Epithelial cell of proximal tubule (primary cell): ENCODE data around the gene PFN3. TPM values are rescaled to one million over a fixed set of nuclear protein-coding genes. Genes with fewer than 3 reads are reported as not detected.

Experiments
- DNase-seq: peaks from one replicate; pipeline ENCODE4 v3.0.0-alpha.2; 2011; ENCODE audit warnings: low read depth
- H3K4me3 ChIP-seq: 2 replicates; pipeline ENCODE4 v1.5.1; 2011; ENCODE audit warnings: low read depth, mild to moderate bottlenecking, low read length
- total RNA-seq: library from RNA; depleted of rRNA; stranded (reverse); fragments of >200 nt; gene quantifications from 2 replicates; pipeline ENCODE4 v1.2.3, GENCODE V29; 2015
- TF ChIP-seq, protein P1 (sequence below): conservative IDR thresholded peaks from 2 replicates; pipeline ENCODE4 v1.5.1; 2012; ENCODE audit warnings: low read depth, mild to moderate bottlenecking, low read length

PFN3 gene
- total RNA-seq, 1 donor from 2014 or later = not detected

DNA sequence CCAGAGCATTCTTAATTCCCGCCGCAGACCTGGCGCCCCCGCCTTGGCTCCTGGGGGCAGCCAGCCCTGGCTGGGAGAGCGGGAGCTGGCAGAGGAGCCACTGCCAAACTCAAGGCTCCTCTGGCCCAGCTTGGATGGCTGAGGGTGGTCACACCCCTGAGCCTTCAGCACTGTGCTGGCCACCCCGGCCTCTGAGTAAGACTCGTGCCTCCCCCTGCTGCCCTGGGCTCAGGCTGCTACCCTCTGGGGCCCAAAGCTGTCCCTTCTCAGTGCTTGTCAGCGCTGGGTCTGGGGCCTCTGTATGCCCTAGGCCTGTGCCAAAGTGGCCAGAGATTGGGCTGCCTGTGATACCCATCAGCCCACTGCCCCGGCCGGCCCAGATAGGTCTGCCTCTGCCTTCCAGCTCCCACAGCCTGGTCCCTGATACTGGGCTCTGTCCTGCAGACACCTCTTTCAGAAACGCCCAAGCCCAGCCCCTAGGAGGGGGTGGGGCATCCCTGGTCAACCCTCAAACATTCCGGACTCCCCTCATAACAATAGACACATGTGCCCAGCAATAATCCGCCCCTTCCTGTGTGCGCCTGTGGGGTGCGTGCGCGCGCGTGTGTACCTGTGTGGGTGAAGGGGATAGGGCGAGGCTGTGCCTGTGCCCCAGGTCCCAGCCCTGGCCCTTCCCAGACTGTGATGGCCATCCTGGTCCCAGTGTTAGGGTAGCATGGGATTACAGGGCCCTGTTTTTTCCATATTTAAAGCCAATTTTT, 41.8 kb upstream of the PFN3 start:
- no peak overlapping the region for H3K4me3 ChIP-seq
- DNase-seq = no peak
- TF ChIP-seq, protein P1, sequence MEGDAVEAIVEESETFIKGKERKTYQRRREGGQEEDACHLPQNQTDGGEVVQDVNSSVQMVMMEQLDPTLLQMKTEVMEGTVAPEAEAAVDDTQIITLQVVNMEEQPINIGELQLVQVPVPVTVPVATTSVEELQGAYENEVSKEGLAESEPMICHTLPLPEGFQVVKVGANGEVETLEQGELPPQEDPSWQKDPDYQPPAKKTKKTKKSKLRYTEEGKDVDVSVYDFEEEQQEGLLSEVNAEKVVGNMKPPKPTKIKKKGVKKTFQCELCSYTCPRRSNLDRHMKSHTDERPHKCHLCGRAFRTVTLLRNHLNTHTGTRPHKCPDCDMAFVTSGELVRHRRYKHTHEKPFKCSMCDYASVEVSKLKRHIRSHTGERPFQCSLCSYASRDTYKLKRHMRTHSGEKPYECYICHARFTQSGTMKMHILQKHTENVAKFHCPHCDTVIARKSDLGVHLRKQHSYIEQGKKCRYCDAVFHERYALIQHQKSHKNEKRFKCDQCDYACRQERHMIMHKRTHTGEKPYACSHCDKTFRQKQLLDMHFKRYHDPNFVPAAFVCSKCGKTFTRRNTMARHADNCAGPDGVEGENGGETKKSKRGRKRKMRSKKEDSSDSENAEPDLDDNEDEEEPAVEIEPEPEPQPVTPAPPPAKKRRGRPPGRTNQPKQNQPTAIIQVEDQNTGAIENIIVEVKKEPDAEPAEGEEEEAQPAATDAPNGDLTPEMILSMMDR = no peak

DNA sequence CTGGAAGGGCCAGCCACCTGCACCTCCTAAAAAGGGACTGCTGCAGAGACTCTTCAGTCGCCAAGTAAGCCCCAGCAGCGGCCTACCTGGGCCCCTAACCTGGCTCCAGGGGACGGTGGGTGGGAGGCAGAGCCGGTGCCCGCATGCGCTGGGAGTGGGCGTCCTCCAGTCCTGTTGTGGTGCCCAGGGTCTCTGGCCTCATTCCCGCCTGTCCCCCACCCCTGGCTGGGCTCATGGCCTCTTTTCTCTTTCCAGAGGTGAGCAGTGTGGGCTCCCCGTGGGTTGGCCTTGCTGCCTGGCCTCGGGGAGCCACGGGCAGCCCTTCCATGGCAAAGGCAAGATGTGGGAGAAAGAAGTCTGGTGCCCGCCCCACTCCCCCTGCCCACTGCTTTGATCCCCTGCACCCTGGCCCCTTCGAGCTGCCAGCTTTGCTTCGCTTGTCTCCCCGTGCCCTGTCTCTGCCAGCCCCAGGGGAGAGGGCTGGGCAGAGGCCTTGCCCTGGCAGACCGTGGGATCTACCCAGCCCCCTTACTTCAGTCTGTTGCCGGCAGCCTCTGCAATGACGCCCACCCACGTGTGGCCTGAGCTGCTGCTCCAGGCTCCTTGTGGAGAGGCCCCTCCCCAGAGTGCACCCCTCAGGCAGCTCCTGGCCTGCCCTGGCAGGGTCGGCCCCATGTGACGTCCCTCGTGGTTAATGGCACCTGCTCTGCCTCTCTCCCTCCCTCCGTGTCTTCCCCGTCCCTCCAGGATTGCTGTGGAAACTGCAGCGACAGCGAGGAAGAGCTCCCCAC, 40.7 kb upstream of the PFN3 start:
- DNase-seq = no peak
- no peak overlapping the region for H3K4me3 ChIP-seq
- TF ChIP-seq, protein P1 = no peak

DNA sequence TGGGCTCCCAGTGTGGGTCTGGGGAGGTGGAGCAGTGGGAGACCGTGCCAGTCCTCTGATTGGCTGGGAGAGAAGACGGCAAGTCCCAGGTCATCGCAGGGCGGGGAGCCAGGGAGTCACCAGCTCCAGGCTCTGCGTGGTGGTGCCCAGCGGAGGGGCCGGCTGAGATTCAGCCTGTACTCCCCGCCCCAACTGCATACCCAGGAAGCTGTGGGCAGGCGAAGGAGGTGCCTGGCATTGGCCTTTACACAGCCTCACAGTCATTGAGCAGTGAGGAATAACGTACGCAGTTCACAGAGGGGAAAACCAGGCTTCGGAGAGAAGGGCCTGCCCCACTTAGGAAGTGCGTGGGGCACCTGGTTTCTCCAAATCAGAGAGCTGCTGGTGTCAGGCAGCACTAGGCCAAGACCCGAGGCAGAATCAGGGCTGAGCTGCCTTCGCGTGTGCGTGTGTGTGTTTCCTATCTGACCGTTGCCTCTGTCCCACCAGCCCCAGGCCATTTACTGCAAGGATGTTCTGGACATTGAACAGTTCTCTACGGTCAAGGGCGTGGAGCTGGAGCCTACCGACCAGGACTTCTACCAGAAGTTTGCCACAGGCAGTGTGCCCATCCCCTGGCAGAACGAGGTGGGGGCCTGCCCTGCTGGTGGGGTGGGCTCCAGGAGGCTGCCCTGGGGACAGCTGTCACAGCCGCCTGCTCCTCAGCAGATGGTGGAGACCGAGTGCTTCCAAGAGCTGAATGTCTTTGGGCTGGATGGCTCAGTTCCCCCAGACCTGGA, 39.9 kb upstream of the PFN3 start:
- TF ChIP-seq, protein P1 = no peak
- DNase-seq = no peak
- H3K4me3 ChIP-seq = no peak overlapping the region

DNA sequence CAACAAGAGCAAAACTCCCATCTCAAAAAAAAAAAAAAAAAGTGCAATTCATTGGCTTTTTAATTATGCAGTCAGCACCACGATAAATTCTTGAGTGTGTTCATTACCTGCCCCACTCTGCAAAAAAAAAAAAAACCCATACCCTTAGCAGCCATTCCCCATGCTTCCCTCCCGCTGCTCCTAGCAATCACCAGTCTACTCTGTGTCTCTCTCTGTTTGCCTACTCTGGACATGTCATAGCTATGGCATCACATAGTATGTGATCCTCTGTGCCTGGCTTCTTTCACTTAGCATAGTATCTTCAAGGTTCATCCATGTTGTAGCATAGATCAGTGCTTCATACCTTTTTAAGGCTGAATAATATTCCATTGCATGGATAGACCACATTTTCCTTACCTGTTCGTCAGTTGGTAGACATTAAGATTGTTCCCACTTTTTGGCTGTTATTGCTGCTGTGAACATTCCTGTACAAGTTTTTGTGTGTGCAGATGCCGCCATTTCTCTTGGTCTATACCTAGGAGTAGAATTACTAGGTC, 39.1 kb upstream of the PFN3 start:
- TF ChIP-seq, protein P1 = no peak
- no peak overlapping the region for H3K4me3 ChIP-seq
- DNase-seq = no peak

DNA sequence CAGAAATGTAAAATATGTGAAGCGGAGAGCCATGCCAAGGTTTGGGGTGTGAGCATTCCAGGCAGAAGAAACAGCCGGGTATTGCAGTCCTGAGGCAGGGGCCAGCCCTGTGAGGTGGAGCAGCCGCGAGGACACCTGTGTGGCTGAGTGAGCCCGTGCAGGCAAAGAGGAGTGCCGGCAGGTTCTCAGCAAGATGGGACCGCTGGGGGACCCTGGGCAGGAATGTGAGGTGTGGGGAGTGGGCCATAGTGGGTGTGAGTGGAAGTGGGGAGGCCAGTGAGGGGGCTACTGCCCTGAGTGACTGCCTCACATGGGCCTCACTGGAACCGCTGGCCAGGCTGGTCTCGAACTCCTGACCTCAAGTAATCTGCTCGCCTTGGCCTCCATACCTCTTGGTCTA, 38.0 kb upstream of the PFN3 start:
- H3K4me3 ChIP-seq = no peak overlapping the region
- no peak for DNase-seq
- TF ChIP-seq, protein P1 = no peak

DNA sequence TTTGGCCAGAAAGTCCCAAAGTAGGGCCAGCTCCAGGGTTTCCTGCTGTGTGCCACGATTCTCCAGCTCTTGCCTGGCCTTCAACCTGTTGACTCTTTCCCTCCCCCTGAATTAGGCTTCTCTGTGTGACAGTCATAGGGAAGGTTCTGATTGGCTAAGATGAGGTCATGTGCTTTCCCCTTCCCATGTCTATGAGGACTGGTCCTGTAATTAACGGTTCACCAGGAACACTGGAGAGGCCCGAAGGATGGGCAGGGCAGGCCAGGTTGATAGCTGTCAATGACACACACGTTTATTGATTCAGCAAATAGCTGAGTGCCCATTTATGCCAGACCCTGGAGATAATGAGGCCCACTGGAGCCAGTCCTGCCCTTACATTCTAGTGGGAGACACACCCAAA, 37.2 kb upstream of the PFN3 start:
- TF ChIP-seq, protein P1 = no peak
- DNase-seq = no peak
- no peak overlapping the region for H3K4me3 ChIP-seq
